Suprapubic skin (tissue), 4 donors: ENCODE measurements around the gene ERN1. TPM values are rescaled to one million over a fixed set of nuclear protein-coding genes. Genes with fewer than 3 reads are reported as not detected.

ENCODE experiments used
- DNase-seq, 2 donors: peaks; one replicate each; pipeline ENCODE4 v3.0.0-alpha.2; 2019; ENCODE audit warnings: low spot score in 2 of 2
- H3K27ac ChIP-seq: fragments of 200-600 bp; sonication (generic); one replicate; pipeline ENCODE4 v1.5.1; 2019
- H3K27me3 ChIP-seq: fragments of 200-600 bp; sonication (generic); one replicate; pipeline ENCODE4 v1.5.1; 2019
- H3K36me3 ChIP-seq: fragments of 200-600 bp; sonication (generic); one replicate; pipeline ENCODE4 v1.5.1; 2019
- H3K4me1 ChIP-seq: fragments of 200-600 bp; sonication (generic); one replicate; pipeline ENCODE4 v1.5.1; 2019
- H3K4me3 ChIP-seq: fragments of 200-600 bp; sonication (generic); one replicate; pipeline ENCODE4 v1.5.1; 2019; ENCODE audit warnings: mild to moderate bottlenecking
- H3K9me3 ChIP-seq: fragments of 200-600 bp; sonication (generic); one replicate; pipeline ENCODE4 v1.5.1; 2019
- CTCF ChIP-seq, 2 donors: fragments of 200-600 bp in 1 of 2; fragments of 450-650 bp in 1 of 2; sonication (generic) in 1 of 2; IDR thresholded peaks; one replicate each; pipeline ENCODE4 v1.5.1; 2016 to 2019; ENCODE audit warnings: antibody characterized with exemption in 2 of 2, mild to moderate bottlenecking in 1 of 2, moderate library complexity in 1 of 2
- EP300 ChIP-seq: sonication (generic); formaldehyde crosslinking; IDR thresholded peaks from one replicate; pipeline ENCODE4 v1.6.1; 2017; ENCODE audit warnings: antibody characterized with exemption
- POLR2A ChIP-seq, 2 donors: fragments of 450-650 bp; IDR thresholded peaks; one replicate each; pipeline ENCODE4 v1.6.1; 2017; ENCODE audit warnings: antibody characterized with exemption in 2 of 2, mild to moderate bottlenecking in 2 of 2, moderate library complexity in 2 of 2
- POLR2AphosphoS5 ChIP-seq, 3 donors: sonication (generic); formaldehyde crosslinking; IDR thresholded peaks; one replicate each; pipeline ENCODE4 v1.6.1; 2017; ENCODE audit warnings: antibody characterized with exemption in 3 of 3
- WGBS: methylation state at CpG from one replicate; pipeline ENCODE4 v1.1.5; 2018; 5-methylcytosine and 5-hydroxymethylcytosine counted together
- total RNA-seq, 4 donors: library from RNA; depleted of rRNA; stranded (reverse); fragments of >200 nt; gene quantifications; one replicate each; pipeline ENCODE4 v1.1.0, GENCODE V29; 2016

The ERN1 gene
- total RNA-seq, 4 donors from 2014 or later, result 21.2 to 41.1 (median 35.1) TPM

GRCh38 chr17:64091571-64091970 lies 38.4 kb downstream of the ERN1 start:
- no peaks in the 10 kb centered on the region for H3K27me3 ChIP-seq
- 94% methylated on average over 5 of the region's 6 CpGs for WGBS
- H3K4me1 ChIP-seq, result peaks cover 13% of the 10 kb centered on the region
- no peak for TF ChIP-seq CTCF (IDR thresholded peaks at IDR 0.05)
- TF ChIP-seq EP300, result no peak
- no peak for TF ChIP-seq POLR2A (IDR thresholded peaks at IDR 0.05)
- TF ChIP-seq POLR2AphosphoS5 (IDR thresholded peaks at IDR 0.05), result no peak
- H3K4me3 ChIP-seq, result no peak overlapping the region
- DNase-seq, result no peak
- no peak overlapping the region for H3K27ac ChIP-seq
- no peaks in the 10 kb centered on the region for H3K9me3 ChIP-seq
- H3K36me3 ChIP-seq, result peaks cover 8% of the 10 kb centered on the region

DNA sequence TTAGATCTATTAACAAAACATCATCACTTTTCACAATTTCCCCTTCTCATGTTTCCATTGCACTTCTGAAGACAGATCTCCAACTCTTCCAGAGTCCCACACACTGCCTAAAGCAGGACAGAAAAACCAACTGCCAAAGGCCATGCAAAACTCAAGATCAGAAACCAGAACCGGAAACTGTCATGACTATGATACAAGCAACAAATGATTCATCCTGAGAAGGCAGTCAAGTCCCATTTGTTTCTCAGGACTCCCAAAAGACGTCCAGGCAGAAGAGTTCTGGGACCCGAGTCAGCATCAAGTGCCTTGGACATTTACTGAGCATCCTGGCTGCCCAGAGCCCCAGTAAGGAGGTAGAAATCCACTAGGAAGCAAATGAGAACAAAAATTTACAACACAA lies 38.8 kb downstream of the ERN1 start:
- 73% methylated on average over 3 of the region's 3 CpGs for WGBS
- Histone ChIP-seq H3K27me3 (no peaks in the 10 kb centered on the region), H3K27ac (no peak overlapping the region), H3K36me3 (peaks cover 8% of the 10 kb centered on the region), H3K4me1 (peaks cover 9% of the 10 kb centered on the region), H3K4me3 (no peak overlapping the region), H3K9me3 (no peaks in the 10 kb centered on the region)
- DNase-seq, result no peak
- TF ChIP-seq EP300, result no peak
- TF ChIP-seq POLR2A (IDR thresholded peaks at IDR 0.05), result no peak
- no peak for TF ChIP-seq CTCF (IDR thresholded peaks at IDR 0.05)
- no peak for TF ChIP-seq POLR2AphosphoS5 (IDR thresholded peaks at IDR 0.05)

GRCh38 chr17:64090144-64090543 lies 39.8 kb downstream of the ERN1 start:
- H3K27me3 ChIP-seq, result no peaks in the 10 kb centered on the region
- no peak overlapping the region for H3K4me3 ChIP-seq
- WGBS, result 79% methylated on average over 5 of the region's 5 CpGs
- TF ChIP-seq EP300 (no peak), POLR2AphosphoS5 (IDR thresholded peaks at IDR 0.05) (no peak), POLR2A (IDR thresholded peaks at IDR 0.05) (no peak)
- DNase-seq, result no peak
- H3K27ac ChIP-seq, result no peak overlapping the region
- H3K9me3 ChIP-seq, result no peaks in the 10 kb centered on the region
- H3K4me1 ChIP-seq, result peaks cover 9% of the 10 kb centered on the region
- H3K36me3 ChIP-seq, result peaks cover 8% of the 10 kb centered on the region

- 99% methylated on average over 4 of the region's 4 CpGs for WGBS
- no peaks in the 10 kb centered on the region for H3K36me3 ChIP-seq
- H3K27me3 ChIP-seq, result no peaks in the 10 kb centered on the region
- H3K4me3 ChIP-seq, result no peak overlapping the region
- H3K4me1 ChIP-seq, result peaks cover 31% of the 10 kb centered on the region
- H3K27ac ChIP-seq, result no peak overlapping the region
- H3K9me3 ChIP-seq, result no peaks in the 10 kb centered on the region
- no peak for DNase-seq
- TF ChIP-seq POLR2AphosphoS5 (IDR thresholded peaks at IDR 0.05) (no peak), CTCF (IDR thresholded peaks at IDR 0.05) (no peak), EP300 (no peak), POLR2A (IDR thresholded peaks at IDR 0.05) (no peak)
Measured at GRCh38 chr17:64087252-64088005, 42.5 kb downstream of the ERN1 start.

DNA sequence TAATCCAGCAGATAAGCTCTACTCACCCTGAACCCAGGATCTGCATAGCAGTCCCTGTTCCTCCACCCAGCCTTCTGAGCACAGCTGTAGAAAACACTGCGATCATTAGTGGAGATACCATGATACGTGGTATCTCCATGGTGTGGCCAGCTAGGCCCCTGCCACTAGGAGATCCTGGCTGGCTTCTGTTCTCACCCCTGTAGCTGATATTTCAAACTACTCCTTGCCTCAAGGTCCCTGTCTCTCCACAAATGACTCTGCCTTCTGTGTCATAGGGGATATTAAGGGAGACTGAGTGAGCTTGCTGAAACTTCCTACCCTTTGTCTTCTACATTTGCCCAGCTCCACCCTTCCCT lies 44.3 kb downstream of the ERN1 start:
- WGBS, result 88% methylated on average over 2 of the region's 2 CpGs
- Histone ChIP-seq H3K27ac (no peak overlapping the region), H3K9me3 (no peaks in the 10 kb centered on the region), H3K4me1 (peaks cover 37% of the 10 kb centered on the region), H3K4me3 (no peak overlapping the region), H3K36me3 (no peaks in the 10 kb centered on the region), H3K27me3 (no peaks in the 10 kb centered on the region)
- no peak for DNase-seq
- TF ChIP-seq EP300, result no peak
- no peak for TF ChIP-seq POLR2AphosphoS5 (IDR thresholded peaks at IDR 0.05)
- TF ChIP-seq CTCF (IDR thresholded peaks at IDR 0.05), result no peak
- no peak for TF ChIP-seq POLR2A (IDR thresholded peaks at IDR 0.05)
